ENCODE measurements around the gene HEPACAM2.

Gene HEPACAM2

DNA sequence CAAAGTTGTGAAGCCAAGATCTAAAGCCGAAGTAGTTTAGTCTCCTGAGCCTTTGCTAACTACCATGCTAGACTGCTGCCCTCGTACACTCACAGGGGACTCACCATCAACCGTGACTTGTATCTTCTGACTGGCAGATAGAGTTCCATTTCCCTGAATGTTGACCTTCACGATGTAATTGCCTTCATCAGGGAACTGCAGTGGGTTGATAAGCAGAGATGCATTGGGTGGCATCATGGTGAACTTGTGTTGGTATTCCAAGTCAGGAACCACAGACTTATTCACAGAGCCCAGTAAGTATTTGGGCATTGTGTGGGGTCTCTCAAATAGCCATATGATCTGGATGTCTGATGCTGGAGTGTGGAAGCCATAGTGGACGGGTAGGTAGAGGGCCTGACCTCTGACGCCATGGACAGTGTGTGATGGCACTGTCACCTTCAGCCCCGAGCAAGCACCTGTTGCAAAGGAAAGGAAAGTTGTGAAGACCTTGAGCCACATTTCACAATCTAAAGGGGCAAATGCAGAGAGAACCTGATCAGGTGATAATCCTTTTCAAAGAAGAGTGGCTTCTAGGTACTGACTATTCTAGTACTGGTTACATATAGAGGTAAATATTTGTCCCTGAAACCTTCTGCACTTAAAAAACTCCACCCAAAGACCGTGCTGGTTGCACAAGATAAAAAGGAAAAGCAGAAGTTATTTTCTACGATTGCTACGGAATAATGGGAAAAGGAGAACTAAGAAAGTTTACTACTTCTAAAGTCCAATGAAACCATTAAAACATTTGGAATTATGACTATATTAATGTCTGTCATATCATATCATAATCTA lies 7.1 kb downstream of the HEPACAM2 start:
- no peaks in the 10 kb centered on the region for H3K9me3 ChIP-seq (ENCODE audit: control insufficient read depth, low read length)
- no peak overlapping the region for H2BK5ac ChIP-seq (ENCODE audit: low read depth, low read length, poor library complexity, severe bottlenecking)
- no peaks in the 10 kb centered on the region for H3K79me1 ChIP-seq (replicated peaks; ENCODE audit: low read length, poor library complexity, severe bottlenecking)
- no peak overlapping the region for H2BK120ac ChIP-seq (ENCODE audit: low read depth, low read length)
- H3K4ac ChIP-seq (ENCODE audit: low read depth in 1 of 2, low read length in 2 of 2) = no peak overlapping the region
- no peak overlapping the region for H4K91ac ChIP-seq (ENCODE audit: low read length)
- no peak overlapping the region for H3K23ac ChIP-seq (ENCODE audit: low read length in 2 of 2)
- H3K27me3 ChIP-seq (ENCODE audit: control insufficient read depth in 1 of 2, insufficient read depth in 1 of 2, low read length in 2 of 2) = peaks cover 24 to 33% of the 10 kb centered on the region in 2 experiments
- H3K36me3 ChIP-seq (ENCODE audit: control insufficient read depth in 1 of 2, insufficient read depth in 2 of 2, low read depth in 1 of 2, low read length in 2 of 2) = no peaks in the 10 kb centered on the region
- no peaks in the 10 kb centered on the region for H3K4me1 ChIP-seq (ENCODE audit: control insufficient read depth, insufficient read depth, low read depth, low read length)
- H3K9ac ChIP-seq (ENCODE audit: low read length) = no peak overlapping the region
- H3K4me2 ChIP-seq (ENCODE audit: low read length, poor library complexity, severe bottlenecking) = no peak overlapping the region
- H2BK15ac ChIP-seq (ENCODE audit: low read depth, poor library complexity, severe bottlenecking) = no peak overlapping the region
- no peak for DNase-seq
- no peak overlapping the region for H3K18ac ChIP-seq (ENCODE audit: low read depth in 1 of 2, low read length in 2 of 2)
- no peak overlapping the region for H3K4me3 ChIP-seq (ENCODE audit: insufficient read depth in 1 of 2, low read depth in 1 of 2, low read length in 2 of 2)
- H2BK12ac ChIP-seq (ENCODE audit: low read length in 2 of 2) = no peak overlapping the region
- no peak overlapping the region for H4K8ac ChIP-seq (ENCODE audit: low read length)
- H2AK5ac ChIP-seq (ENCODE audit: low read length, severe bottlenecking) = no peak overlapping the region
- 77% methylated on average over 7 of the region's 10 CpGs for WGBS
- H3K27ac ChIP-seq (ENCODE audit: low read length, poor library complexity, severe bottlenecking) = no peak overlapping the region
- H3K14ac ChIP-seq (ENCODE audit: low read length in 2 of 2) = no peak overlapping the region
- no peak overlapping the region for H2AFZ ChIP-seq (ENCODE audit: low read depth, low read length)

DNA sequence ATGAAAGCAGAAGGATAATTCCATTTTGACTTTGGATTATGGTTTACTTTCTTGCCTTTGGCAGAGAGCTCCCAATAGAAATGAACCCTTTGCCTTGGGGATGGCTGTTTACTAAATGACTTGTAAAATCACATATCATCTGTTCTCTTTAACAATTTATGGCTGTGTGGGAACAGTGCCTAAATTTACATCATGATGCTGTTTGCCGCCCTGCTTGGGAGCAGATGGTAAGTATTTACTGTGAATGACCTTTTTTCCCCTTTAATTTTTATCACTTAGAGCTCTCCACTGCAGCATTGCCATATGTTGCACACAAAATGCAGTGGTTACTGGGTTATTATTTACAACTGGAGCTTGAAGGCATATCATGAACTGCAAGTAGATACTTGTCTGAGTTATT lies 13.4 kb downstream of the HEPACAM2 start:
- Histone ChIP-seq H4K91ac (ENCODE audit: low read length) (no peak overlapping the region), H3K9ac (ENCODE audit: low read length) (no peak overlapping the region), H3K4me1 (ENCODE audit: control insufficient read depth, insufficient read depth, low read depth, low read length) (no peaks in the 10 kb centered on the region), H3K36me3 (ENCODE audit: control insufficient read depth in 1 of 2, insufficient read depth in 2 of 2, low read depth in 1 of 2, low read length in 2 of 2) (no peaks in the 10 kb centered on the region), H3K4ac (ENCODE audit: low read depth in 1 of 2, low read length in 2 of 2) (no peak overlapping the region), H3K27me3 (ENCODE audit: control insufficient read depth in 1 of 2, insufficient read depth in 1 of 2, low read length in 2 of 2) (peaks cover 13 to 38% of the 10 kb centered on the region in 2 experiments), H4K8ac (ENCODE audit: low read length) (no peak overlapping the region), H3K79me1 (replicated peaks; ENCODE audit: low read length, poor library complexity, severe bottlenecking) (no peaks in the 10 kb centered on the region), H2AFZ (ENCODE audit: low read depth, low read length) (no peak overlapping the region), H3K14ac (ENCODE audit: low read length in 2 of 2) (no peak overlapping the region), H3K23ac (ENCODE audit: low read length in 2 of 2) (no peak overlapping the region), H3K27ac (ENCODE audit: low read length, poor library complexity, severe bottlenecking) (no peak overlapping the region), H2BK12ac (ENCODE audit: low read length in 2 of 2) (no peak overlapping the region), H3K4me2 (ENCODE audit: low read length, poor library complexity, severe bottlenecking) (no peak overlapping the region), H2AK5ac (ENCODE audit: low read length, severe bottlenecking) (no peak overlapping the region), H3K4me3 (ENCODE audit: insufficient read depth in 1 of 2, low read depth in 1 of 2, low read length in 2 of 2) (no peak overlapping the region), H2BK5ac (ENCODE audit: low read depth, low read length, poor library complexity, severe bottlenecking) (no peak overlapping the region), H3K18ac (ENCODE audit: low read depth in 1 of 2, low read length in 2 of 2) (no peak overlapping the region), H2BK120ac (ENCODE audit: low read depth, low read length) (no peak overlapping the region), H2BK15ac (ENCODE audit: low read depth, poor library complexity, severe bottlenecking) (no peak overlapping the region), H3K9me3 (ENCODE audit: control insufficient read depth, low read length) (no peaks in the 10 kb centered on the region)
- DNase-seq = no peak
- WGBS = 43% methylated on average over 1 of the region's 1 CpG

DNA sequence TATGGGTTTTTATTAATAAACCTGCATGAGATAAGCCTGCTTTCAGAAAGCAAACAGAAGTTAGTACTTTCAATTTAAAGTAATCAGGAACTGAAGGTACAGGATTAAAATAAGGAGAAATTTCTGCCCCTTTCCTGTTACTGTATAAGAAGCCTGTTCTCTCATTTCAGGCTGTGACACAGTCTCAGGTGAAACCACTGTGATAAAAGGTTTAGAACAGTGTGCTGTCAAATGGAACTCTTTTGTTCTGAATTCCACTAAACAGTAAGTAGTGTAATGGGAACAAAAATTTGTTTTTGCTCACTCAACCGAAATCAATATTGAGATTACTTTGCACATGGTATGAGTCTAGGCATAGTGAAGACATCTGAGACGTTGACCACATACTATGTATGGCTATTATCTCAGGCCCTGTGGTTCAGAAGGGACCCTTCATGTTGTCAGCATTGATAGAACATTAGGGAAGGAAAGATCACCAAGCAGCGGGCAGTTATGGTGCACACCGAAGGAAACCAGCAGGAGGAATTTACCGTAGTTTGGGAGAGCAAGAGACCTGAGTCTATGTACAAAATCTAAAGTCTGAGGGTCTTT lies 14.9 kb downstream of the HEPACAM2 start:
- Histone ChIP-seq H3K9ac (ENCODE audit: low read length) (no peak overlapping the region), H3K18ac (ENCODE audit: low read depth in 1 of 2, low read length in 2 of 2) (no peak overlapping the region), H3K4ac (ENCODE audit: low read depth in 1 of 2, low read length in 2 of 2) (no peak overlapping the region), H4K8ac (ENCODE audit: low read length) (no peak overlapping the region), H2BK120ac (ENCODE audit: low read depth, low read length) (no peak overlapping the region), H2BK12ac (ENCODE audit: low read length in 2 of 2) (no peak overlapping the region), H3K9me3 (ENCODE audit: control insufficient read depth, low read length) (no peaks in the 10 kb centered on the region), H3K36me3 (ENCODE audit: control insufficient read depth in 1 of 2, insufficient read depth in 2 of 2, low read depth in 1 of 2, low read length in 2 of 2) (no peaks in the 10 kb centered on the region), H4K91ac (ENCODE audit: low read length) (no peak overlapping the region), H2AFZ (ENCODE audit: low read depth, low read length) (no peak overlapping the region), H2BK5ac (ENCODE audit: low read depth, low read length, poor library complexity, severe bottlenecking) (no peak overlapping the region), H2BK15ac (ENCODE audit: low read depth, poor library complexity, severe bottlenecking) (no peak overlapping the region), H3K4me3 (ENCODE audit: insufficient read depth in 1 of 2, low read depth in 1 of 2, low read length in 2 of 2) (no peak overlapping the region), H3K4me1 (ENCODE audit: control insufficient read depth, insufficient read depth, low read depth, low read length) (no peaks in the 10 kb centered on the region), H3K79me1 (replicated peaks; ENCODE audit: low read length, poor library complexity, severe bottlenecking) (no peaks in the 10 kb centered on the region), H3K23ac (ENCODE audit: low read length in 2 of 2) (no peak overlapping the region), H3K4me2 (ENCODE audit: low read length, poor library complexity, severe bottlenecking) (no peak overlapping the region), H3K27ac (ENCODE audit: low read length, poor library complexity, severe bottlenecking) (no peak overlapping the region), H2AK5ac (ENCODE audit: low read length, severe bottlenecking) (no peak overlapping the region), H3K27me3 (ENCODE audit: control insufficient read depth in 1 of 2, insufficient read depth in 1 of 2, low read length in 2 of 2) (peaks cover 24 to 44% of the 10 kb centered on the region in 2 experiments), H3K14ac (ENCODE audit: low read length in 2 of 2) (no peak overlapping the region)
- 81% methylated on average over 5 of the region's 5 CpGs for WGBS
- DNase-seq = no peak

DNA sequence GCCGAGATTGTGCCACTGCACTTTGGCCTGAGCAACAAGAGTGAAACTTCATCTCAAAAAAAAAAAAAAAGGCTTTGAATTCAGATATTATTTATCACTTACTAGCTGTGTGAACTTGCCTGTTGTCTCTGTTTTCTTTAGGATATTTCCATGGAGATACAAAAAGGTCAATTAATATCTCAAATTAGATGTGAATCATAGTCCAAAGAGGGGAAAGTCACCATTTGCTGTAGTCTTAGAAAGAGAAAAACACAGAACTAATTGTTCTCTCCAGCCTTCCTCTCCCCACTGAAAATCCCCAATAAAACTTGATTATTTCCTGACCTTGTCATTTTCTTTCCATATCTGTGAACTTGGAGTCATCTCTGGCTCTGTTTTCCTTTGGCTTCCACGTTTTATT lies 21.2 kb downstream of the HEPACAM2 start:
- Histone ChIP-seq H2AFZ (ENCODE audit: low read depth, low read length) (no peak overlapping the region), H4K8ac (ENCODE audit: low read length) (no peak overlapping the region), H3K4me3 (ENCODE audit: insufficient read depth in 1 of 2, low read depth in 1 of 2, low read length in 2 of 2) (no peak overlapping the region), H2BK5ac (ENCODE audit: low read depth, low read length, poor library complexity, severe bottlenecking) (no peak overlapping the region), H2BK120ac (ENCODE audit: low read depth, low read length) (no peak overlapping the region), H3K23ac (ENCODE audit: low read length in 2 of 2) (no peak overlapping the region), H3K4me2 (ENCODE audit: low read length, poor library complexity, severe bottlenecking) (no peak overlapping the region), H4K91ac (ENCODE audit: low read length) (no peak overlapping the region), H3K9ac (ENCODE audit: low read length) (no peak overlapping the region), H3K4me1 (ENCODE audit: control insufficient read depth, insufficient read depth, low read depth, low read length) (no peaks in the 10 kb centered on the region), H2AK5ac (ENCODE audit: low read length, severe bottlenecking) (no peak overlapping the region), H2BK12ac (ENCODE audit: low read length in 2 of 2) (no peak overlapping the region), H3K36me3 (ENCODE audit: control insufficient read depth in 1 of 2, insufficient read depth in 2 of 2, low read depth in 1 of 2, low read length in 2 of 2) (no peaks in the 10 kb centered on the region), H3K14ac (ENCODE audit: low read length in 2 of 2) (no peak overlapping the region), H3K79me1 (replicated peaks; ENCODE audit: low read length, poor library complexity, severe bottlenecking) (no peaks in the 10 kb centered on the region), H3K4ac (ENCODE audit: low read depth in 1 of 2, low read length in 2 of 2) (no peak overlapping the region), H3K27ac (ENCODE audit: low read length, poor library complexity, severe bottlenecking) (no peak overlapping the region), H2BK15ac (ENCODE audit: low read depth, poor library complexity, severe bottlenecking) (no peak overlapping the region), H3K18ac (ENCODE audit: low read depth in 1 of 2, low read length in 2 of 2) (no peak overlapping the region), H3K9me3 (ENCODE audit: control insufficient read depth, low read length) (no peaks in the 10 kb centered on the region), H3K27me3 (ENCODE audit: control insufficient read depth in 1 of 2, insufficient read depth in 1 of 2, low read length in 2 of 2) (peaks cover 6 to 23% of the 10 kb centered on the region in 2 experiments)
- WGBS = 50% methylated on average over 2 of the region's 2 CpGs
- no peak for DNase-seq

All from mesenchymal stem cell (in vitro differentiated cells and primary cell).